ENCODE results near the gene CDKN1C.

- TF ChIP-seq MAX (IDR thresholded peaks at IDR 0.05; ENCODE audit: low read depth, low read length) (no peak), CTCF (IDR thresholded peaks at IDR 0.05; ENCODE audit: low read depth, low read length) (no peak), POLR2A (IDR thresholded peaks at IDR 0.05; ENCODE audit: extremely low read depth, insufficient read length) (no peak), MYC (IDR thresholded peaks at IDR 0.05; ENCODE audit: low read depth, low read length) (no peak)
Observed at GRCh38 chr11:2923446-2924375, 38.1 kb upstream of the CDKN1C start.
